T-helper 17 cell (primary cell): Measurements from ENCODE around the gene CCDC102A. TPM values are rescaled to one million over a fixed set of nuclear protein-coding genes. Genes with fewer than 3 reads are reported as not detected.

Experiments
- ATAC-seq: fragments of 150-1000 bp; cut with Tn5 transposase; 2 replicates; pipeline ENCODE4 v1.10.0; 2021; ENCODE audit warnings: mild to moderate bottlenecking, moderate library complexity
- DNase-seq, 3 donors: peaks; one replicate each; pipeline versions ENCODE4 v3.0.0 to v3.0.0-alpha.2; 2020 to 2021
- H3K9me3 ChIP-seq: one replicate; pipeline ENCODE4 v1.7.0; 2013; ENCODE audit warnings: low read length, mild to moderate bottlenecking; ENCODE audit not compliant: control insufficient read depth, poor library complexity, severe bottlenecking
- H3K27ac Mint-ChIP-seq: one replicate; pipeline ENCODE4 v1.8.0; 2022; ENCODE audit warnings: mild to moderate bottlenecking, moderate library complexity, mixed read lengths
- H3K27me3 Mint-ChIP-seq: one replicate; pipeline ENCODE4 v1.8.0; 2022; ENCODE audit warnings: mixed read lengths
- H3K36me3 Mint-ChIP-seq: one replicate; pipeline ENCODE4 v1.8.0; 2022; ENCODE audit warnings: low read depth, mixed read lengths
- H3K4me1 Mint-ChIP-seq: one replicate; pipeline ENCODE4 v1.8.0; 2022; ENCODE audit warnings: mild to moderate bottlenecking, mixed read lengths
- H3K4me3 Mint-ChIP-seq: one replicate; pipeline ENCODE4 v1.8.0; 2022; ENCODE audit warnings: mild to moderate bottlenecking, moderate library complexity, mixed read lengths
- total RNA-seq, 4 donors: library from RNA in 2 of 4; stranded (reverse) in 2 of 4; gene quantifications; one replicate each; pipeline ENCODE4 v1.2.3 and lab custom pipeline; 2022 to 2026

Gene CCDC102A
- total RNA-seq, 2 donors from 2014 or later, result 3.1 to 4.9 TPM

GRCh38 chr16:57485091-57485915, 51.1 kb downstream of the CCDC102A start:
- H3K27me3 Mint-ChIP-seq, result no peaks in the 10 kb centered on the region
- no peaks in the 10 kb centered on the region for H3K9me3 ChIP-seq
- peak overlapping the region; percentile 91 for H3K4me3 Mint-ChIP-seq
- ATAC-seq, result no peak
- H3K36me3 Mint-ChIP-seq, result no peaks in the 10 kb centered on the region
- peaks cover 11% of the 10 kb centered on the region for H3K4me1 Mint-ChIP-seq
- DNase-seq, result no peak
- no peak overlapping the region for H3K27ac Mint-ChIP-seq

- ATAC-seq (no peak), DNase-seq (no peak)
- Mint-ChIP-seq H3K27me3 (no peaks in the 10 kb centered on the region), H3K4me3 (peak overlapping the region; percentile 91), H3K4me1 (peaks cover 11% of the 10 kb centered on the region), H3K36me3 (no peaks in the 10 kb centered on the region), H3K27ac (no peak overlapping the region)
- H3K9me3 ChIP-seq, result no peaks in the 10 kb centered on the region
These were observed 51.8 kb downstream of the CCDC102A start for GRCh38 chr16:57484515-57485005.

- Mint-ChIP-seq H3K4me3 (peak overlapping the region; percentile 12), H3K4me1 (peaks cover 14% of the 10 kb centered on the region)
These were observed 52.5 kb downstream of the CCDC102A start for GRCh38 chr16:57483725-57484514.

GRCh38 chr16:57482845-57483545, 53.4 kb downstream of the CCDC102A start:
- Mint-ChIP-seq H3K4me3 (no peak overlapping the region), H3K27ac (no peak overlapping the region), H3K4me1 (peaks cover 14% of the 10 kb centered on the region), H3K27me3 (no peaks in the 10 kb centered on the region), H3K36me3 (no peaks in the 10 kb centered on the region)
- DNase-seq (no peak), ATAC-seq (no peak)
- H3K9me3 ChIP-seq, result no peaks in the 10 kb centered on the region

More at GRCh38 chr16:57483725-57484514, 52.5 kb downstream of the CCDC102A start:
- no peak for ATAC-seq
- no peaks in the 10 kb centered on the region for H3K27me3 Mint-ChIP-seq
- no peak overlapping the region for H3K27ac Mint-ChIP-seq
- H3K9me3 ChIP-seq, result no peaks in the 10 kb centered on the region
- no peak for DNase-seq
- no peaks in the 10 kb centered on the region for H3K36me3 Mint-ChIP-seq

- Mint-ChIP-seq H3K27me3 (no peaks in the 10 kb centered on the region), H3K4me3 (no peak overlapping the region), H3K36me3 (no peaks in the 10 kb centered on the region), H3K4me1 (peaks cover 11% of the 10 kb centered on the region), H3K27ac (no peak overlapping the region)
- ATAC-seq (no peak), DNase-seq (no peak)
- H3K9me3 ChIP-seq, result no peaks in the 10 kb centered on the region
These were observed 55.0 kb downstream of the CCDC102A start for GRCh38 chr16:57481421-57481820.

- H3K27me3 Mint-ChIP-seq, result no peaks in the 10 kb centered on the region
- no peak overlapping the region for H3K4me3 Mint-ChIP-seq
- DNase-seq, result no peak
- peaks cover 11% of the 10 kb centered on the region for H3K4me1 Mint-ChIP-seq
- no peaks in the 10 kb centered on the region for H3K9me3 ChIP-seq
- no peak for ATAC-seq
- H3K36me3 Mint-ChIP-seq, result no peaks in the 10 kb centered on the region
- H3K27ac Mint-ChIP-seq, result peak overlapping the region; percentile 57
These were observed 55.6 kb downstream of the CCDC102A start for GRCh38 chr16:57480754-57481230.

- Mint-ChIP-seq H3K4me3 (no peak overlapping the region), H3K36me3 (no peaks in the 10 kb centered on the region), H3K27ac (peak overlapping the region; percentile 57), H3K27me3 (no peaks in the 10 kb centered on the region), H3K4me1 (peaks cover 8% of the 10 kb centered on the region)
- DNase-seq, result no peak
- H3K9me3 ChIP-seq, result no peaks in the 10 kb centered on the region
- ATAC-seq, result no peak
These were observed 56.2 kb downstream of the CCDC102A start for GRCh38 chr16:57479976-57480753.

- DNase-seq, result no peak
- no peaks in the 10 kb centered on the region for H3K9me3 ChIP-seq
- Mint-ChIP-seq H3K4me1 (peaks cover 8% of the 10 kb centered on the region), H3K36me3 (no peaks in the 10 kb centered on the region), H3K4me3 (no peak overlapping the region), H3K27ac (no peak overlapping the region), H3K27me3 (no peaks in the 10 kb centered on the region)
- ATAC-seq, result no peak
These were observed 57.0 kb downstream of the CCDC102A start for GRCh38 chr16:57479205-57479975.

GRCh38 chr16:57478396-57479204, 57.8 kb downstream of the CCDC102A start:
- peak overlapping the region; percentile 63 for H3K4me3 Mint-ChIP-seq

GRCh38 chr16:57477531-57478202, 58.7 kb downstream of the CCDC102A start:
- no peaks in the 10 kb centered on the region for H3K9me3 ChIP-seq
- H3K4me3 Mint-ChIP-seq, result no peak overlapping the region
- peaks cover 8% of the 10 kb centered on the region for H3K4me1 Mint-ChIP-seq
- DNase-seq, result no peak
- H3K36me3 Mint-ChIP-seq, result no peaks in the 10 kb centered on the region
- H3K27me3 Mint-ChIP-seq, result no peaks in the 10 kb centered on the region
- no peak for ATAC-seq
- H3K27ac Mint-ChIP-seq, result no peak overlapping the region

More at GRCh38 chr16:57478396-57479204, 57.8 kb downstream of the CCDC102A start:
- no peak for ATAC-seq
- no peak overlapping the region for H3K27ac Mint-ChIP-seq
- no peaks in the 10 kb centered on the region for H3K9me3 ChIP-seq
- no peaks in the 10 kb centered on the region for H3K36me3 Mint-ChIP-seq
- H3K4me1 Mint-ChIP-seq, result peaks cover 8% of the 10 kb centered on the region
- no peaks in the 10 kb centered on the region for H3K27me3 Mint-ChIP-seq
- no peak for DNase-seq
